Activated T-helper 17 cell treated with anti-CD3 and anti-CD28 coated beads, Interleukin-2, amount 50 U/mL, for 72 hours (primary cell): ENCODE data around the gene MYO15A. TPM values are rescaled to one million over a fixed set of nuclear protein-coding genes. Genes with fewer than 3 reads are reported as not detected.

Source experiments
- ATAC-seq: fragments of 150-1000 bp; cut with Tn5 transposase; replicated peaks from 2 replicates; pipeline ENCODE4 v1.10.0; 2021; ENCODE audit warnings: mild to moderate bottlenecking, moderate library complexity
- H3K27ac Mint-ChIP-seq: one replicate; pipeline ENCODE4 v1.8.0; 2022; ENCODE audit warnings: mixed read lengths
- H3K27me3 Mint-ChIP-seq: one replicate; pipeline ENCODE4 v1.8.0; 2022; ENCODE audit warnings: mixed read lengths
- H3K36me3 Mint-ChIP-seq: one replicate; pipeline ENCODE4 v1.8.0; 2022; ENCODE audit warnings: low read depth, mild to moderate bottlenecking, mixed read lengths
- H3K4me1 Mint-ChIP-seq: one replicate; pipeline ENCODE4 v1.8.0; 2022; ENCODE audit warnings: mixed read lengths
- H3K4me3 Mint-ChIP-seq: one replicate; pipeline ENCODE4 v1.8.0; 2022; ENCODE audit warnings: mild to moderate bottlenecking, mixed read lengths
- H3K9me3 Mint-ChIP-seq: one replicate; pipeline ENCODE4 v1.8.0; 2022; ENCODE audit warnings: mixed read lengths
- total RNA-seq, 2 donors: library from RNA; stranded (reverse); gene quantifications; one replicate each; pipeline ENCODE4 v1.2.3, GENCODE V29; 2022

Gene MYO15A, protein sequence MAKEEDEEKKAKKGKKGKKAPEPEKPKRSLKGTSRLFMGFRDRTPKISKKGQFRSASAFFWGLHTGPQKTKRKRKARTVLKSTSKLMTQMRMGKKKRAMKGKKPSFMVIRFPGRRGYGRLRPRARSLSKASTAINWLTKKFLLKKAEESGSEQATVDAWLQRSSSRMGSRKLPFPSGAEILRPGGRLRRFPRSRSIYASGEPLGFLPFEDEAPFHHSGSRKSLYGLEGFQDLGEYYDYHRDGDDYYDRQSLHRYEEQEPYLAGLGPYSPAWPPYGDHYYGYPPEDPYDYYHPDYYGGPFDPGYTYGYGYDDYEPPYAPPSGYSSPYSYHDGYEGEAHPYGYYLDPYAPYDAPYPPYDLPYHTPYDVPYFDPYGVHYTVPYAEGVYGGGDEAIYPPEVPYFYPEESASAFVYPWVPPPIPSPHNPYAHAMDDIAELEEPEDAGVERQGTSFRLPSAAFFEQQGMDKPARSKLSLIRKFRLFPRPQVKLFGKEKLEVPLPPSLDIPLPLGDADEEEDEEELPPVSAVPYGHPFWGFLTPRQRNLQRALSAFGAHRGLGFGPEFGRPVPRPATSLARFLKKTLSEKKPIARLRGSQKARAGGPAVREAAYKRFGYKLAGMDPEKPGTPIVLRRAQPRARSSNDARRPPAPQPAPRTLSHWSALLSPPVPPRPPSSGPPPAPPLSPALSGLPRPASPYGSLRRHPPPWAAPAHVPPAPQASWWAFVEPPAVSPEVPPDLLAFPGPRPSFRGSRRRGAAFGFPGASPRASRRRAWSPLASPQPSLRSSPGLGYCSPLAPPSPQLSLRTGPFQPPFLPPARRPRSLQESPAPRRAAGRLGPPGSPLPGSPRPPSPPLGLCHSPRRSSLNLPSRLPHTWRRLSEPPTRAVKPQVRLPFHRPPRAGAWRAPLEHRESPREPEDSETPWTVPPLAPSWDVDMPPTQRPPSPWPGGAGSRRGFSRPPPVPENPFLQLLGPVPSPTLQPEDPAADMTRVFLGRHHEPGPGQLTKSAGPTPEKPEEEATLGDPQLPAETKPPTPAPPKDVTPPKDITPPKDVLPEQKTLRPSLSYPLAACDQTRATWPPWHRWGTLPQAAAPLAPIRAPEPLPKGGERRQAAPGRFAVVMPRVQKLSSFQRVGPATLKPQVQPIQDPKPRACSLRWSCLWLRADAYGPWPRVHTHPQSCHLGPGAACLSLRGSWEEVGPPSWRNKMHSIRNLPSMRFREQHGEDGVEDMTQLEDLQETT (N-terminal part only)
- 1 to 10 TPM; 1.0 to 6.0 TPM for total RNA-seq

DNA sequence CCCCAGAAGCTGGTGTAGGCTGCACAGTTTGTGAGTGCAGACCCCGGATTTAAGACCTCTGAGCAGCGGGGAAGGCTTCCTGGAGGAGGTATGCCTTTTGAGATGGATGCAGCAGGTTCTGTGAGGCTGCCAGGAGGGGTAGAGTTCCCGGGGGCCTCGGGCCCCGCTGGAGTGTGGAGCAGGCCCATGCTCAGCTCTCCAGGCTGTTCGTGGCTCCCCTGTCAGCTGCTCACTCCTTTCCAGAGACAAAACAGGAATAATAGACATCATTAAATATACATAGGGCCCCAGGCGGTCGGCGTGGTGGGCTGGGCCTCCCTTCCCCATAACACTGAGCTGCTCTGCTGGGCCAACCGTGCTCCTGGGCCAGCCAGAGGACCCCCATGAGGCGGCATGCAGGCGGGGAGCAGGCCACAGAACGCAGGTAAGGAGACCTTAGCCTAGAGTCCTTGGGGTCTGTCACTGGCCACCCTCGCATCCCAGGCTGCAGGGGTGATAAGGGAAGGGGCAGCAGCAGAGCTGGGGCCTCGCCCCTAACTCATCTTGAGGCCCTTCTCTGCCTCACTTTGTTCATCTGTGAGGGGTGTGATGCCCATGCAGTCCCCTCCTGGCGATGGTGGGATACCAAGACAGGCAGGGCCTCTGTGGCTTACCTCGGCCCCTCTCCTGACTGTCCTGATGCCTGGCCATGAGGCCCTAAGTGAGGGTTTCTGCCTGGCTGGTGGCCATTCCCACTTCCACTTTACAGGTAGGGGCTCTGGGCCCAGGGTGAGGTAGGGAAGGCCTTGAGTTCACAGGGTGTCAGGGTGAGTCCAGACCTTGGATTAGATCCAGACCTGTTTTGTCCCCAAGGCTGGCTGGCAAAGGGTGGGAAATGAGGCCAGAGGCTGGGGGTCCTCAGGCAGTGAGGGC lies at the start of gene MYO15A:
Gene MYO15A, plus strand, starts transcription at position 356 of the 912 bp plus-strand sequence. CDS start 10,045 bp downstream, outside the sequence.
- H3K36me3 Mint-ChIP-seq: peaks cover 12% of the 10 kb centered on the region
- H3K4me1 Mint-ChIP-seq: no peaks in the 10 kb centered on the region
- no peak within 1 kb of the TSS for H3K4me3 Mint-ChIP-seq
- ATAC-seq: no peak
- no peaks in the 10 kb centered on the region for H3K27me3 Mint-ChIP-seq
- H3K27ac Mint-ChIP-seq: no peak within 1 kb of the TSS
- H3K9me3 Mint-ChIP-seq: no peaks in the 10 kb centered on the region

DNA sequence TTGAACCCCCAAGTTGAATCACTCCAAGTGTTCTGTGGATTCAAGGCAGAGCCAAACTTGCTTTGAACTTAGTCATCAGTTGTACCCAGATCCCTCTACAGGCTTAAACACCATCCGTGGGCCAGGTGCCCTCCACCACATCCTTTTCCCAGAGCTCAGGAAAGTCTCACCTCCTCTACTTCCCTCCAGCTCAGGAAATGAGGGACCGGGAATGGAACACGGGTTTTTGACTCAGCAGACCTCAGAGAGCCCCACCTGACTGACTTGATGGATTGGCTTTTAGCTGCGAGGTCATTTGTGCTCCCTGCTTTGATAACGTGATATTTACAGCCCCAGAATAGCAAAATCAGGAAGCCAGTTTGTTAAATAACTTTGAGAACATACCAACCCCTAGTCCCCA lies 49.3 kb upstream of the MYO15A start:
- no peak overlapping the region for H3K27ac Mint-ChIP-seq
- H3K4me1 Mint-ChIP-seq: no peaks in the 10 kb centered on the region
- ATAC-seq: no peak

DNA sequence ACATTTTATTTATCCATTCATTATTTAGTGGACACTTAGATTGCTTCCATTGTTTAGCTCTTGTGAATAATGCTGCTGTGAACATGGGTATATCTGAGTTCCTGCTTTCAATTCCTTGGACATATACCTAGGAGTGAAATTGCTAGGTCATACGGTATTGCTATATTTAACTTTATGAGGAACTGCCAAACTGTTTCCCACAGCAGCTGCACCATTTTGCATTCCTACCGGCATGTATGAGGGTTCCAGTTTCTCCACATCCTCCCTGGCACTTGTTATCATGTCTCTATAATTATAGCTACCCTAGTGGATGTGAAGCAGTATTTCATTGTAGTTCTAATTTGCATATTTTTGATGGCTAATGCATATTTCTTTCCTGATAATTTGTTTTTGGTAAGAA lies 44.5 kb upstream of the MYO15A start:
- H3K27me3 Mint-ChIP-seq: no peaks in the 10 kb centered on the region
- H3K9me3 Mint-ChIP-seq: no peaks in the 10 kb centered on the region
- no peak overlapping the region for H3K27ac Mint-ChIP-seq
- H3K4me1 Mint-ChIP-seq: no peaks in the 10 kb centered on the region
- ATAC-seq: no peak
- H3K36me3 Mint-ChIP-seq: peaks cover 73% of the 10 kb centered on the region
- H3K4me3 Mint-ChIP-seq: no peak overlapping the region

More for the DNA sequence above, 49.3 kb upstream of the MYO15A start:
- H3K9me3 Mint-ChIP-seq: no peaks in the 10 kb centered on the region
- H3K27me3 Mint-ChIP-seq: no peaks in the 10 kb centered on the region
- no peak overlapping the region for H3K4me3 Mint-ChIP-seq
- peaks cover 92% of the 10 kb centered on the region for H3K36me3 Mint-ChIP-seq

DNA sequence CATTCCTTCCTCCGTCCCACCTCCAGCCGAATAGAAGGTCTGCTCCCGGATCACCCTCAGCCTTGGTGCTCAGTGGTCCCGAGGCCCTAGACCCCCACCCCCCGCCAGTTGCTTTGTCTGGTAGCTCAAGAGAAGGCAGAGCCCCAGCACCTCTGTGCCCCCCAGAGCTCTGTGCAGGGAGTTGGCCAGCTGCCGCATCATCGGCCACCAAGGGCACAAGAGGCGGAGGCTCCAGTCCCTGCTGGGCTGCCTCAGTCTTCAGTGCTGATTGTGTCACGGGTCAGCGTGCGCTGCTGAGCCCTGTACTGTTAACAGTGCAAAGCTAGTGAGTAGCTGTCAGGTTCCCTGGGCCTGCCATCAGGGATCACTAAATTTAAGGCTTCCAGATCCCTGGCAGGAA lies 43.0 kb upstream of the MYO15A start:
- Mint-ChIP-seq H3K27ac (no peak overlapping the region), H3K4me3 (no peak overlapping the region), H3K4me1 (no peaks in the 10 kb centered on the region), H3K27me3 (no peaks in the 10 kb centered on the region), H3K36me3 (peaks cover 61% of the 10 kb centered on the region), H3K9me3 (no peaks in the 10 kb centered on the region)
- no peak for ATAC-seq

DNA sequence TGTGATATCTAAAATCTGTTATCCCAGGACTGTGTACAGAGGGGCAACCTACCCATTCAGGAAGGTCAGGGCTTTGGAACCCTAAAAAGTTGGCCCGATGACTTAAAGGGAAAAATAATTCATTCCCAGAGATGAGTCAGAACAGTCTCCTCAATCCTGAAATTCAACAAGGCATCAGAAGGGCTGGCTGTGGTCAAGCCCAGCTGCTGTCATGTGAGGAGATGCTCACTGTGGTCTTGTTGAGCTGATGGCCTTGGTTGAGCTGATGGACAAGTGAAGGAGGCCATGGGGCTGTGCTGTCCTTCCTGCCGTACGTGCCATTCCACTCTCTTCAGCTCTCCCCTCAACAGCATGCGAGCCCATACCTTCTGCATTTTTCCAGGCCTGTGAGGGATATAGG lies 41.7 kb upstream of the MYO15A start:
- Mint-ChIP-seq H3K4me1 (no peaks in the 10 kb centered on the region), H3K9me3 (no peaks in the 10 kb centered on the region), H3K27ac (peak overlapping the region; percentile 54), H3K36me3 (peaks cover 48% of the 10 kb centered on the region), H3K27me3 (no peaks in the 10 kb centered on the region), H3K4me3 (no peak overlapping the region)
- ATAC-seq: no peak

DNA sequence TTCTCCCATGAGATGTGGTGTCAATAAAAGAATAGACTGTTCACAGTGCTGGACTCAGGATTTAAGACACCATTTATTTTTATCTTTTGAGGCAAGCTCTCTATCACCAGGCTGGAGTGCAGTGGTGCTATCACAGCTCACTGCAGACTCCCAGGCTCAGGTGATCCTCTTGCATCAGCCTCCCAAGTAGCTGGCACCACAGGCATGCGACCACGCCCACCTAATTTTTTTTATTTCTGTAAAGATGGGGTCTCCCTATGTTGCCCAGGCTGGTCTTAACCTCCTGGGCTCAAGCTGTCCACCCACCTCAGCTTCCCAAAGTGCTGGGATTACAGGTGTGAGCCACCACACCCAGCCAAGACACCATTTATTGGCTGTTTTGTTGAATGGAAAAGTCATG lies 39.5 kb upstream of the MYO15A start:
- Mint-ChIP-seq H3K4me3 (no peak overlapping the region), H3K27me3 (no peaks in the 10 kb centered on the region), H3K27ac (no peak overlapping the region), H3K4me1 (no peaks in the 10 kb centered on the region), H3K9me3 (no peaks in the 10 kb centered on the region), H3K36me3 (peaks cover 28% of the 10 kb centered on the region)
- ATAC-seq: no peak

DNA sequence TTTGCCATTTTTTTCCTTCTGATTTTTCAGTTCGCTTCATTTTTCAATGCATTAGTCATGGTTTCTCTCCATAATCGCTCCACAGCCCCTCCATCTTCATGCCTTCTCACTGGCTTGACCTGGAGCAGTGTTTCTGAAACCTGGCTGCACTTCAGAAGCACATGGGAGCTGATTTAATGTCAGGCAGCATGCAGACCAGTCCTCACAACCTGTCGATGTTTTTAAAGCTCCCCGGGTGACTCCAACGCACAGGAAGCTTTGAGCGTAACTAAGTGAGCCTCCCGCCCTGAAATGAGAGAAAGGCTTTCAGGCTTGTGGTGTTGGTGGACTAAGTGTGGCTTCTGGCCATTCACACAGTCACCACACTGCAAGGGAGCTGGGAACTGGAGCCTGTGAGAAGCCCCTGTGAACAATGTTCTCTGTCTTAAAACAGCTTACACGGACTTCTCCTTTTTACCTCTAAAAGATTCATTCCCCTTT lies 37.7 kb upstream of the MYO15A start:
- Mint-ChIP-seq H3K4me3 (no peak overlapping the region), H3K36me3 (peaks cover 10% of the 10 kb centered on the region), H3K27me3 (peaks cover 8% of the 10 kb centered on the region), H3K27ac (no peak overlapping the region), H3K4me1 (no peaks in the 10 kb centered on the region), H3K9me3 (no peaks in the 10 kb centered on the region)
- peak; percentile 21 for ATAC-seq

DNA sequence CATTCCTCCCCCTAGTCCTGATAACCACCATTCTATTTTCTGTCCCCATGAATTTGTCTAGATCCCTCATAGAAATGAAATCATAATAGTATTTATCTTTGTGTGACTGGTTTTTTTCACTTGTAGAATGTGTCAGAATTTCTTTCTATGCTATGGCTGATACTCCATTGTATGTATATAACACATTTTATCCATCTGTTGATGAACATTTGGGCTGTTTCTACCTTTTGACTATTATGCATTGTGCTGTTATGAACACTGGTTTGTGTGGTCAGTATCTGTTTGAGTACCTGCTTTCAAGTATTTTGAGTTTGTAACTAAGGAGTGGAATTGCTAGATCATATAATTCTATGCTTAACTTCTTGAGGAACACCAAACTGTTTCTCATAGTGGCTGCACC lies 36.8 kb upstream of the MYO15A start:
- H3K36me3 Mint-ChIP-seq: peaks cover 1% of the 10 kb centered on the region
- ATAC-seq: peak; percentile 38
- H3K27me3 Mint-ChIP-seq: peaks cover 8% of the 10 kb centered on the region
- H3K4me3 Mint-ChIP-seq: no peak overlapping the region
- H3K4me1 Mint-ChIP-seq: no peaks in the 10 kb centered on the region
- no peak overlapping the region for H3K27ac Mint-ChIP-seq
- no peaks in the 10 kb centered on the region for H3K9me3 Mint-ChIP-seq

DNA sequence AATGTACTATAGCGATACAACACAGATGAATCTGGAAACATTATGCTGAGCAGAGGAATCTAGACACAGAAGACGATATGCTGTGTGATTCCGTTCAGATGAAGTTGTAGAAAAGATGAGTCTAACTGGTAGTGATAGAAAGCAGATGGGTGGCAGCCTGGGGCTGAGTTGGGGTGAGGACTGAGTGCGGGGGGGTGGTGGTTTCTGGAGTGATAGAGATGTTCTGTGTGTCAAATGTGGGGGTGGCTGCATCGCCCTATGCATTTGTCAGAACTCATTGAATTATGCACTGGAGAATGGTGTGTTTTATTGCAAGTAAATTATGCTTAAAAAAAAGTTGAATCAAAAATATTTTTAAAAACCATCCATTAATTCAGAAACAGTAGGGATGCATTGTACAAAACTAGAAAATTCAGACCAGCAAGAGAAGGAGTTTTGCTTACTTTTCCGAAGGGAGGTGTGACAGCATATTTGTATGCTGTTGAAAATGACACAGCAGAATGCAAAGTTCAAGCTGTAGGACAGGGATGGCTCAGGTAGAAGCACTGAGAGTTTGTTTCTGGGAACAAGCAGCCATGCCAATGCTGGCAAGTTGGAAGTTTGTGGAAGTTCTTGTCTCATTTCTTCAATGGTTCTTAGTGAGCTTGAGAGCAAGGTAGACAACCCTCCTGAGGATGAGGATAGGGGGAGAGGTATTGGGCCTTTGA lies 33.8 kb upstream of the MYO15A start:
- Mint-ChIP-seq H3K4me3 (no peak overlapping the region), H3K36me3 (no peaks in the 10 kb centered on the region), H3K27ac (no peak overlapping the region), H3K9me3 (no peaks in the 10 kb centered on the region), H3K27me3 (peaks cover 12% of the 10 kb centered on the region), H3K4me1 (no peaks in the 10 kb centered on the region)
- no peak for ATAC-seq

DNA sequence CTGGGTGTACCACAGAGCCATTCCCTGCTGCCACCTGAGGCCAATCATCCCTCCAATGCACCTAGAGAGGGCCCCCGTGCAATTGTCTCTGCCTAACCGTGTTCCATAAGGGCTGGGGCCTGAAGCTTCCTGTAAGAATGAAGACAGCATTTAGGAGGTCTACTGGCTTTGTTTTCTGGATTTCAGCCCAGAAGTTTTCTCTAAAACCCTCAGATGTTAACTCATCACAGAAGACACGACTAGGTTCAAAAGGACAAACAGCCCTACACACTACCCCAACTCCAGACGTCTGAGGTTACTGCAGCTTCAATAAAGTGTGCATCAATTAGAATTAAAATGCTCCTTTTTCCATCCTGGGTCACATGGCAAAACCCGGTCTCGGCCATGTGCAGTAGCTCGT lies 31.6 kb upstream of the MYO15A start:
- Mint-ChIP-seq H3K4me1 (no peaks in the 10 kb centered on the region), H3K36me3 (no peaks in the 10 kb centered on the region), H3K27ac (no peak overlapping the region), H3K9me3 (no peaks in the 10 kb centered on the region), H3K4me3 (no peak overlapping the region), H3K27me3 (peaks cover 12% of the 10 kb centered on the region)
- no peak for ATAC-seq

DNA sequence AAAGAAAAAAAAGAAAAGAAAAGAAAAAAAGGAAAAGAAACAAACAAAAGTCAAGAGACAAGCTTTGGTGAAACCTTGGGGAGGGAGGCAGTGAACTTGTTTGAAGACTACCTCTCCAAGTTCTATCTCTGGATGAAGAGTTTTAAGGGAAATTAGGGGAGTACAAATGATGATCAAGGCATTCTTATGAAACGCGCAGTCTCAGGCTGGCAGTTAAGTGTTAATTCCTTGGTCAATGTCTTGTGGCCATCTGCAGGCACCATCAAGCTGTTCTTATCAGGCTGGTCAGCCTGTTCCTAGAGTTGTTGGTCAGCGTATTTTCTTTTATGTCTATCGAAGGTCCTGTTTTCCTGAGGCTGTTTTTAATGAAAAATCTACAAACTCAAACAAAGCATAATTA lies 29.0 kb upstream of the MYO15A start:
- peaks cover 4% of the 10 kb centered on the region for H3K4me1 Mint-ChIP-seq
- peaks cover 10% of the 10 kb centered on the region for H3K27me3 Mint-ChIP-seq
- no peak for ATAC-seq
- H3K36me3 Mint-ChIP-seq: no peaks in the 10 kb centered on the region
- H3K27ac Mint-ChIP-seq: no peak overlapping the region
- no peaks in the 10 kb centered on the region for H3K9me3 Mint-ChIP-seq
- no peak overlapping the region for H3K4me3 Mint-ChIP-seq

DNA sequence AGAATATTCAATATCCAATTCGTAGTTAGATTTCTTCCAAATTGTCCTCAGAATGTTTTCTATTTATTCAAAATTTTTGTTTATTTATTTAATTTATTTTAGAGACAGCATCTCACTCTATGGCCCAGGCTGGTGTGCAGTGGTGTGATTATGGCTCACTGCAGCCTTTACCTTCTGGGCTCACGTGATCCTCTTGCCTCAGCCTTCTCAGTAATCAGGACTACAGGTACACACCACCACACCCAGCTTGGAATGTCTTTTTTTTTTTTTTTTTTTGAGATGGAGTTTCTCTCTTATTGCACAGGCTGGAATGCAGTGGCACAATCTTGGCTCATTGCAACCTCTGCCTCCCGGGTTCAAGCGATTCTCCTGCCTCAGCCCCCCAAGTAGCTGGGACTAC lies 24.3 kb upstream of the MYO15A start:
- Mint-ChIP-seq H3K27ac (no peak overlapping the region), H3K4me1 (peaks cover 11% of the 10 kb centered on the region), H3K36me3 (no peaks in the 10 kb centered on the region), H3K27me3 (peaks cover under 1% of the 10 kb centered on the region), H3K9me3 (no peaks in the 10 kb centered on the region), H3K4me3 (no peak overlapping the region)
- no peak for ATAC-seq
